ENCODE measurements around the gene CFAP61. TPM values are rescaled to one million over a fixed set of nuclear protein-coding genes. Genes with fewer than 3 reads are reported as not detected.

The CFAP61 gene
- total RNA-seq, 1 donor from 2014 or later = 8.6 TPM

DNA sequence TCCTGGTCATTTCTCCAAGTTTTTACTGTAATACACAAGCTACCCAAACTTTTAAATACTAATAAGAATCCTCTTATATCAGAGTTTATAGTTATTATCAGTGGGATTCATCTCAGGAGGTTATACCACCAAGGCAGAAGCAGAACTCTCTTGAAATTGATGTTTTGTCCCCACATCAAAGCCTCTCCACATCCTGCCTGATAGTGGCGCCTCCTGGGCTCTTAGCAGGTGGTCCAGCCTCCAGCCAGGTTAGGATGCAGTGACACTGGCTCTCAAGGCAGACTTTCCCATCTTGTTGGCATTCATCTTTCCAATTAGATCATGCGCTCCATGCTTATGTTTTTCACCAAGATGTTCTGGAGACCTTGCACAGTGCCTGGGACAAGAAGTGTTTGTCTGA lies 233.7 kb downstream of the CFAP61 start:
- Histone ChIP-seq H3K4me3 (no peak overlapping the region), H3K36me3 (no peaks in the 10 kb centered on the region), H3K4me1 (no peaks in the 10 kb centered on the region), H3K27me3 (ENCODE audit: low read depth) (peaks cover 5% of the 10 kb centered on the region), H3K9me3 (no peaks in the 10 kb centered on the region), H3K27ac (no peak overlapping the region)
- intact Hi-C loops (cut with DNase I) = no loop called here
- no peak for TF ChIP-seq CTCF (IDR thresholded peaks at IDR 0.05)
- DNase-seq = no peak
- no peak for ATAC-seq

GRCh38 chr20:20289331-20289730 lies 237.0 kb downstream of the CFAP61 start:
- Histone ChIP-seq H3K9me3 (no peaks in the 10 kb centered on the region), H3K4me1 (no peaks in the 10 kb centered on the region), H3K4me3 (no peak overlapping the region), H3K27ac (no peak overlapping the region), H3K36me3 (no peaks in the 10 kb centered on the region), H3K27me3 (ENCODE audit: low read depth) (peaks cover 5% of the 10 kb centered on the region)
- ATAC-seq (no peak), DNase-seq (no peak)
- no peak for TF ChIP-seq CTCF (IDR thresholded peaks at IDR 0.05)
- intact Hi-C loops (cut with DNase I) = no loop called here

GRCh38 chr20:20292472-20292871 lies 240.1 kb downstream of the CFAP61 start:
- no peak for DNase-seq
- no peak for ATAC-seq
- Histone ChIP-seq H3K4me1 (no peaks in the 10 kb centered on the region), H3K9me3 (no peaks in the 10 kb centered on the region), H3K36me3 (no peaks in the 10 kb centered on the region), H3K27ac (no peak overlapping the region), H3K4me3 (no peak overlapping the region), H3K27me3 (ENCODE audit: low read depth) (no peaks in the 10 kb centered on the region)
- TF ChIP-seq CTCF (IDR thresholded peaks at IDR 0.05) = no peak
- intact Hi-C loops (cut with DNase I) = no loop called here

DNA sequence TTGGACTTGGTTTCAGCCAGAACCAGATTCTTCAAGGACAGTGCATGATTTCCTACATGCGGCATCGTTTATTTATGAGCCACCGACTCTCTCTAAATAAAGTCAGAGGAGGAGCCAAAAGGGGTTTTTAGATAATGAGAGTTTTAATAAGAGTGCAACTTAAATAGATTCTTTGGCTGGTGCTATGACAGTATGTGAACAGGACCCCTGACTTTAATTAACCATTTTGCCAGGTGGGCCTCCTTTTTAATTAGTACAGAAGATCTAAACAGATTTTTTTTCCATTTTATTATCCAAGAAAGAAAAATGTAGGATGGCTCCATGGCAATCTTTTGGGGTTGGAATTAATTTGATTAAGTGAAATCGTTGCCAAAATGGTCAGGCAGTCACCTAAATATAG lies 240.8 kb downstream of the CFAP61 start:
- Histone ChIP-seq H3K4me3 (no peak overlapping the region), H3K27me3 (ENCODE audit: low read depth) (no peaks in the 10 kb centered on the region), H3K36me3 (no peaks in the 10 kb centered on the region), H3K27ac (no peak overlapping the region), H3K4me1 (no peaks in the 10 kb centered on the region), H3K9me3 (no peaks in the 10 kb centered on the region)
- ATAC-seq (no peak), DNase-seq (no peak)
- TF ChIP-seq CTCF (IDR thresholded peaks at IDR 0.05) = no peak
- intact Hi-C loops (cut with DNase I) = no loop called here

GRCh38 chr20:20293691-20294385 lies 241.5 kb downstream of the CFAP61 start:
- Histone ChIP-seq H3K27me3 (ENCODE audit: low read depth) (no peaks in the 10 kb centered on the region), H3K4me3 (no peak overlapping the region), H3K27ac (no peak overlapping the region), H3K9me3 (no peaks in the 10 kb centered on the region), H3K36me3 (no peaks in the 10 kb centered on the region), H3K4me1 (no peaks in the 10 kb centered on the region)
- intact Hi-C loops (cut with DNase I) = no loop called here
- no peak for TF ChIP-seq CTCF (IDR thresholded peaks at IDR 0.05)
- DNase-seq (no peak), ATAC-seq (no peak)

Data from lower lobe of right lung (tissue), 2 donors.